ENCODE measurements around the gene UBAP1L.
A peak's percentile ranks its signal among the peaks of the same experiment; 100 is the strongest.
"Not testable (repeated sequence)": the region's sequence is repeated elsewhere in the genome, so short reads cannot be mapped to it uniquely, and the experiment has no call there.

The UBAP1L gene

DNA sequence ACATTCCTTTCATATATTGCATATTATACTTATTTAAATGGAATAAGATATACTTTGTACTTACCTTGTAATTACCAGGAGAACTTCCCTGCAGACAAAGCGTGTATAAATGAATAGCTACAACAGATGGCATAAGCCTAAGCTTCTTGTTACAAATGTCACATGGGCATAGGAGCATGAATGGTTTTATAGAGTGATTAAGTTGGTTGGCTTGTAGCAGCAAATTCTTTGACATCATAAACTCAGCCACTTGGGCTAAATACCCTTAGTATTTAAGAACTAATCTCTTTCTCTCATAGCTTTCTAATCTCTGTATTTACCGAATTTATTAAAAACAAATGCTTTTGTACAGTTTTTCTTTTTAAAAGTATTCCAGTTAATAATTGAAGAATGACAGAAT lies at the start of gene UBAP1L:
UBAP1L (minus strand) TSS at position 115 of the 400 bp plus-strand sequence. CDS start 8,985 bp downstream, outside the sequence.
- no peak for DNase-seq (ENCODE audit: low spot score)

DNA sequence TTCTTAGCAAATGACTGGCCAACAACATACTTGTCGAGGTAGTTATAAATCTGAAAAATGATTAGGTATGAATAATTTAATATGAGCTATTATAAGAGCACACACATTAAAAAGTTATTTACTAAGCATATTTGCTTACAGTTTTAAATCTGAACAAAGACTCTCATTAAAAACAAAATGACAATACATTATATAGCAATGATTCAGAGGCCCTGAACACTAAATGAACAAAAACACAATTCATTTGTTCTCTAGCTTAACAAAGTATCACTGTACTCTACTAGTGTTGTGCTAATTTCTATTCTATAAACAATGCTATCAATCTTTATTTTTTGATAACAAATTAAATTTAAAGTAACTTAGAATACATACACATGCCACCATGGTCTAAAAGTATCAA lies 49.1 kb upstream of the UBAP1L start:
- no peak for DNase-seq (ENCODE audit: low spot score)

DNA sequence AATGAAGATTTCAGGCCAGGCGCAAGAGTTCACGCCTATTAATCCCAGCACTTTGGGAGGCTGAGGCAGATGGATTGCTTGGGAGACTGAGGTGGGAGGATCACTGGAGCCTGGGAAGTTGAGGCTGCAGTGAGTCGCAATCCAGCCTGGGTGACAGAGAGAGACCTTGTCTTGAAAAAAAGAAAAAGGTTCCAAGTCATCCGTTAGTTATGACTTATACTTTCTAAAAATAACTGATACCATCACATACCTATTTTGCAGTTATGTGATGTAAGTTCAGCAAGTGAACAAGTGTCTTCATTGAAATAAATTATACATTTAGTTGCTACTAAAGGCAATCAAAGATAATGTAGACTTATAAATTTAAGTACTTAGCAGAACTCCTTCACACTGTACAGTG lies 48.0 kb upstream of the UBAP1L start:
- DNase-seq (ENCODE audit: low spot score): no peak

- DNase-seq (ENCODE audit: low spot score): no peak
These were observed 41.7 kb upstream of the UBAP1L start for GRCh38 chr15:65156692-65157091.

GRCh38 chr15:65154720-65155119 lies 39.7 kb upstream of the UBAP1L start:
- DNase-seq (ENCODE audit: low spot score): no peak

- no peak for DNase-seq (ENCODE audit: low spot score)
These were observed 32.9 kb upstream of the UBAP1L start for GRCh38 chr15:65147902-65148301.

GRCh38 chr15:65146438-65146837 lies 31.4 kb upstream of the UBAP1L start:
- DNase-seq (ENCODE audit: low spot score): no peak

DNA sequence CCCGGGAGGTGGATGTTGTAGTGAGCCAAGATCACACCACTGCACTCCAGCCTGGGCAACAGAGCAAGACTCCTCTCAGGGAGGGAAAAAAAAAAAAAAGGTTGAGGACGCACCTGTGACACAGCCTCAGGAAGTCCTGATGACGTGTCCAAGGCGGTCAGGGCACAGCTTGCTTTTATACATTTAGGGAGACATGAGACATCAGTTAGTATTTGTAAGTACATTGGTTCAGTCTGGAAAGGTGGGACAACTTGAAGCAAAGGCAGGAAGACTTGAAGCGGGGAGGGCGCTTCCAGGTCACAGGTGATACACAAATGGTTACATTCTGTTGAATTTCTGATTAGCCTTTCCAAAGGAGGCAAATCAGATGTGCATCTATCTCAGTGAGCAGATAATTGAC lies 23.6 kb upstream of the UBAP1L start:
- not testable (repeated sequence) for DNase-seq (ENCODE audit: low spot score)

DNA sequence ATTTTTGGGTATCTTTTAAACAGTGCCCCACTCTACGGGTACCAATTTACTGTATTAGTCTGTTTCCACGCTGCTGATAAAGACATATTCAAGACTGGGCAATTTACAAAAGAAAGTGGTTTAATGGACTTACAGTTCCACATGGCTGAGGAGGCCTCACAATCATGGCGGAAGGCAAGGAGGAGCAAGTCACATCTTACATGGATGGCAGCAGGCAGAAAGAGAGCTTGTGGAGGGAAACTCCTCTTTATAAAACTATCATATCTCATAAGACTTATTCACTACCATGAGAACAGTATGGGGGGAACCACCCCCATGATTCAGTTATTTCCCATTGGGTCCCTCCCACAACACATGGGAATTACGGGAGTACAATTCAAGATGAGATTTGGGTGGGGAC lies 22.9 kb upstream of the UBAP1L start:
- not testable (repeated sequence) for DNase-seq (ENCODE audit: low spot score)

- DNase-seq (ENCODE audit: low spot score): not testable (repeated sequence)
These were observed 22.1 kb upstream of the UBAP1L start for GRCh38 chr15:65137089-65137488.

- DNase-seq (ENCODE audit: low spot score): no peak
These were observed 19.5 kb upstream of the UBAP1L start for GRCh38 chr15:65134538-65134937.

GRCh38 chr15:65133548-65134200 lies 18.7 kb upstream of the UBAP1L start, which contains the start of gene PDCD7:
Gene PDCD7, minus strand, starts transcription at chr15:65133808. Its CDS starts 27 bp downstream, at chr15:65133781.
- DNase-seq (ENCODE audit: low spot score): peak; percentile 87

- DNase-seq (ENCODE audit: low spot score): peak; percentile 69
These were observed 18.0 kb upstream of the UBAP1L start for GRCh38 chr15:65132878-65133547.

GRCh38 chr15:65130941-65131340 lies 15.9 kb upstream of the UBAP1L start:
- no peak for DNase-seq (ENCODE audit: low spot score)

DNA sequence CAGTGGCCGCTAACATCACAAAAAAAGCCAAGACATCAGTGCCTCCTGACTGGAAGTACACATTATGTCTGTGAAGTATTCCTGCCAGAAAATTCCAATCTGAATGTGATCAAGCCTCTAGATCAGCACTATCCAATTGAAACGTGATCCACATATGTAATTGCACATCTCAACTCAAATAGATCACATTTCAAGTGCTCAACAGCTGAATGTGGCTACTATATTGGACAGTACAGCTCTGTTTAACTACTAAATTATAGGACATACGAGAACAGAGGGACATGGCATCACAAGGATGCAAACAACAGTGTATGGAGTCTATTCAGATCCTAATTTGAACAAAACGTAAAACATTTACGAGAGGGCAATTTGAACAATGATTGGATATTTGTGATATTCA lies 542 bp upstream of the UBAP1L start:
- DNase-seq (ENCODE audit: low spot score): no peak

- DNase-seq (ENCODE audit: low spot score): no peak
These were observed 4.2 kb downstream of the UBAP1L start for GRCh38 chr15:65110676-65111292.

DNA sequence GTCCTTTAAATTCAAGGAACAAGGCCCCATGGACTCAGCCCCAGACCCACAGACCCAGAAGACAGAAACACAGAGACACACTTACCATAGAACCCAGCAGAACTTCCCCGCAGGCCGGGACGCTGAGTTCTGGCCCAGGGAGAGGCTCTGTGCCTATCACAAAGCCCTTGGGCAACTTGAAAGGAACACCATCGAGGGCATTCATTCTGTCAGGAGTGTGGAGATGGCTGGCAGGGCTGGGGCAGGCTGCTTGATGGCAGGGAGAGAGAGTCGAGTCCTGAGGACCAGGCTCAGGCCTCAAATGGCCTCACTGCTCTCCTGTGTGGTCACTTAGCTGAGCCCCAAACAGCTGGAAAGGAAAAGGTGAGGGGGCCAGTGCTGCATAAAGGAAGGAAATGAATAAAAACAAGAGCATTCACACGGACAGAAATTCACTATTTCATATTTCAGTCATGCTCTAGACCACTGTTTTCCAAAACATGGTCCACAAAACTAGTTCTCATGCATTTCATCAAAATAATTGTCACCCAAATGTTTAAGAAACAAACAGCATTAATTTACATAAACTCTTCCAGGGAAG lies 8.9 kb downstream of the UBAP1L start:
- no peak for DNase-seq (ENCODE audit: low spot score)

- DNase-seq (ENCODE audit: low spot score): no peak
These were observed 10.0 kb downstream of the UBAP1L start for GRCh38 chr15:65105038-65105437.

DNA sequence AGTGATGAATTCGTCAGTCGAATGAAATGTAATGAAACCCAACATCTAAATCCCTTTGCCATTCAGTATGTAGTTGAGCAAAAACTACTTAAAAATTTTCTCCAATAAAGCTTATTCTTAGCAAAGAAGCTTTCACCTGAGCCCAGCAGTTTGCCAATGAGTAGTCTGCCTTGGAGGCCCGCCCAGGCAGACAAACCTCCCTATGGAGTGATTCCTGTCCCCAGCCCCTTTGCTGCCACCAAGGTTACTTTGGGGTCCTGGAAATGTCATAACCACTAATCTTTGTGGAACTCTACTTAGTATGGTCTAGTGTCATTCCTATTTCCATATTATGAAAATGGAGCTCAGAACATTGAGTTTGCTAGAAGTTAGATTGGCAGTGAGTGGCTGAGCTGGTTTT lies 12.1 kb downstream of the UBAP1L start:
- no peak for DNase-seq (ENCODE audit: low spot score)

GRCh38 chr15:65101891-65102708 lies 12.9 kb downstream of the UBAP1L start:
- peak; percentile 75 for DNase-seq (ENCODE audit: low spot score)

DNA sequence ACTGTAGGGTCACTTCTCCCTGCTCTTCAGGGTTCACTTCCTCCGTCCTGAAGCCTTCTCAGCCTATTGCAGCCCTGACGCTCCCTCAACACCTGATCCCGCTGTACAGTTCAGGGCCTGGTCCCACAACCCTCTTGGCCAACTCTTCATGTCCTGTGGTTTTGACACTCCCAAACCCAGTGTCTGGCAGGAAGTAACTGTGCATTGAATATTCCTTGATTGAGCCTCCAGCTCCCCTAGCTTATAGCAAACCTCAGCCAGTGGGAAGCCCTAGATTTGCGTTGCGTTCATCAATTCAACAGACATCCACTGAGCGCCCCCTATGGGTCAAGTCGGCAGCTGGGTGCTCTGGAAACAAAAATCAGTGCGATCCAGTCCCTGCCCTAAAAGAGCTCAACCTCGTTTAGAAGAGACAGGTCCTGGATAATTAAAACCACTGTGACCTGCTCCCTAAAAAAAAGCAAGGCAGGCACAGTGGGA lies 13.5 kb downstream of the UBAP1L start:
- DNase-seq (ENCODE audit: low spot score): peak; percentile 88

DNA sequence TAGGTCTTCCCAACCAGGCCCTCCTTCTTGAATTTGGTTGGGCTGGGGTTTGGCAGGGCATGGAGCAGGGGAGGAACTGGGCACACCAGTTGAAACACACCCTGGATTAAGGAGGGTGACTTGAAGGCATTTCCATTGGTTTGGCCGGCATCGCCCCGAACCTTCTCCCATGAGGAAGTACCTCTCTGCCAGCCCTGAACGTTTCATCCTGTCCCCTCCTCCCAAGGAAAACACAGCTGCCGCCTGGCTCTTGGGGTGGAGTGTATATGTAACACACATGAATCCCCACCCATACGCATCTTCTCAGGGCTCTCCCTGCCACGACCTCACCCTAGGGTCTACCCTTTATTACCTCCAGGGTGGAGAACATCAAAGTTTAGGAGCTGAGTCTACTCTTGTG lies 14.6 kb downstream of the UBAP1L start:
- DNase-seq (ENCODE audit: low spot score): no peak

Data from ecto neural progenitor cell (in vitro differentiated cells).